Measurements from ENCODE around the gene HSPA12B. TPM values are rescaled to one million over a fixed set of nuclear protein-coding genes. Genes with fewer than 3 reads are reported as not detected.

The HSPA12B gene
- total and polyA plus RNA-seq, 9 of the 15 experiments (the other 6 are each of a cell fraction or from before 2014, with no cell fraction given): 0.03 to 0.07 TPM; not detected in 7

DNA sequence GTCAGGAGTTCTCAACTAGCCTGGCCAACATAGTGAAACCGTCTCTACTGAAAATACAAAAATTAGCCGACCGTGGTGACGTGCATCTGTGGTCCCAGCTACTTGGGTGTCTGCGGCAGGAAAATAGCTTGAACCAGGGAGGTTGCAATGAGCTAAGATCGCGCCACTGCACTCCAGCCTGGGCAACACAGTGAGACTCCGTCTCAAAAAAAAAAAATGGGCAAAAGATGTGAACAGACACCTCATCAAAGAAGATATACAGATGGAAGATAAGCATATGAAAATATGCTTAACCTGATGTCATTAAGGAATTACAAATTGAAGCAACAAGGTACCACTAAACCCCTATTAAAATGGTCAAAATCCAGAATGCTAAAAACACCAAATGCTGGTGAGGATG lies 9.2 kb upstream of the HSPA12B start (continued):
- TF ChIP-seq, protein P1, sequence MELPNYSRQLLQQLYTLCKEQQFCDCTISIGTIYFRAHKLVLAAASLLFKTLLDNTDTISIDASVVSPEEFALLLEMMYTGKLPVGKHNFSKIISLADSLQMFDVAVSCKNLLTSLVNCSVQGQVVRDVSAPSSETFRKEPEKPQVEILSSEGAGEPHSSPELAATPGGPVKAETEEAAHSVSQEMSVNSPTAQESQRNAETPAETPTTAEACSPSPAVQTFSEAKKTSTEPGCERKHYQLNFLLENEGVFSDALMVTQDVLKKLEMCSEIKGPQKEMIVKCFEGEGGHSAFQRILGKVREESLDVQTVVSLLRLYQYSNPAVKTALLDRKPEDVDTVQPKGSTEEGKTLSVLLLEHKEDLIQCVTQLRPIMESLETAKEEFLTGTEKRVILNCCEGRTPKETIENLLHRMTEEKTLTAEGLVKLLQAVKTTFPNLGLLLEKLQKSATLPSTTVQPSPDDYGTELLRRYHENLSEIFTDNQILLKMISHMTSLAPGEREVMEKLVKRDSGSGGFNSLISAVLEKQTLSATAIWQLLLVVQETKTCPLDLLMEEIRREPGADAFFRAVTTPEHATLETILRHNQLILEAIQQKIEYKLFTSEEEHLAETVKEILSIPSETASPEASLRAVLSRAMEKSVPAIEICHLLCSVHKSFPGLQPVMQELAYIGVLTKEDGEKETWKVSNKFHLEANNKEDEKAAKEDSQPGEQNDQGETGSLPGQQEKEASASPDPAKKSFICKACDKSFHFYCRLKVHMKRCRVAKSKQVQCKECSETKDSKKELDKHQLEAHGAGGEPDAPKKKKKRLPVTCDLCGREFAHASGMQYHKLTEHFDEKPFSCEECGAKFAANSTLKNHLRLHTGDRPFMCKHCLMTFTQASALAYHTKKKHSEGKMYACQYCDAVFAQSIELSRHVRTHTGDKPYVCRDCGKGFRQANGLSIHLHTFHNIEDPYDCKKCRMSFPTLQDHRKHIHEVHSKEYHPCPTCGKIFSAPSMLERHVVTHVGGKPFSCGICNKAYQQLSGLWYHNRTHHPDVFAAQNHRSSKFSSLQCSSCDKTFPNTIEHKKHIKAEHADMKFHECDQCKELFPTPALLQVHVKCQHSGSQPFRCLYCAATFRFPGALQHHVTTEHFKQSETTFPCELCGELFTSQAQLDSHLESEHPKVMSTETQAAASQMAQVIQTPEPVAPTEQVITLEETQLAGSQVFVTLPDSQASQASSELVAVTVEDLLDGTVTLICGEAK (IDR thresholded peaks at IDR 0.05): no peak
- TF ChIP-seq, protein P1 (CRISPR knock-in tag; IDR thresholded peaks at IDR 0.05): no peak
- TF ChIP-seq FOXP1 (CRISPR knock-in tag; IDR thresholded peaks at IDR 0.05) (no peak), THRAP3 (IDR thresholded peaks at IDR 0.05; ENCODE audit: borderline replicate concordance) (no peak), ZNF121 (CRISPR knock-in tag; conservative IDR thresholded peaks at IDR 0.05) (peak; percentile 85), MTF1 (CRISPR knock-in tag; IDR thresholded peaks at IDR 0.05; ENCODE audit: borderline replicate concordance) (no peak), PML (IDR thresholded peaks at IDR 0.05; ENCODE audit: low read length) (no peak)
- TF ChIP-seq, protein P2, sequence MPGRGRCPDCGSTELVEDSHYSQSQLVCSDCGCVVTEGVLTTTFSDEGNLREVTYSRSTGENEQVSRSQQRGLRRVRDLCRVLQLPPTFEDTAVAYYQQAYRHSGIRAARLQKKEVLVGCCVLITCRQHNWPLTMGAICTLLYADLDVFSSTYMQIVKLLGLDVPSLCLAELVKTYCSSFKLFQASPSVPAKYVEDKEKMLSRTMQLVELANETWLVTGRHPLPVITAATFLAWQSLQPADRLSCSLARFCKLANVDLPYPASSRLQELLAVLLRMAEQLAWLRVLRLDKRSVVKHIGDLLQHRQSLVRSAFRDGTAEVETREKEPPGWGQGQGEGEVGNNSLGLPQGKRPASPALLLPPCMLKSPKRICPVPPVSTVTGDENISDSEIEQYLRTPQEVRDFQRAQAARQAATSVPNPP (IDR thresholded peaks at IDR 0.05; ENCODE audit: borderline replicate concordance, insufficient read depth, insufficient read length): no peak
- TF ChIP-seq, protein P3, sequence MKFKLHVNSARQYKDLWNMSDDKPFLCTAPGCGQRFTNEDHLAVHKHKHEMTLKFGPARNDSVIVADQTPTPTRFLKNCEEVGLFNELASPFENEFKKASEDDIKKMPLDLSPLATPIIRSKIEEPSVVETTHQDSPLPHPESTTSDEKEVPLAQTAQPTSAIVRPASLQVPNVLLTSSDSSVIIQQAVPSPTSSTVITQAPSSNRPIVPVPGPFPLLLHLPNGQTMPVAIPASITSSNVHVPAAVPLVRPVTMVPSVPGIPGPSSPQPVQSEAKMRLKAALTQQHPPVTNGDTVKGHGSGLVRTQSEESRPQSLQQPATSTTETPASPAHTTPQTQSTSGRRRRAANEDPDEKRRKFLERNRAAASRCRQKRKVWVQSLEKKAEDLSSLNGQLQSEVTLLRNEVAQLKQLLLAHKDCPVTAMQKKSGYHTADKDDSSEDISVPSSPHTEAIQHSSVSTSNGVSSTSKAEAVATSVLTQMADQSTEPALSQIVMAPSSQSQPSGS (CRISPR knock-in tag; IDR thresholded peaks at IDR 0.05): no peak

Measured in K562 (cell line).